Neural progenitor cell (in vitro differentiated cells): ENCODE data around the gene FSCN2. TPM values are rescaled to one million over a fixed set of nuclear protein-coding genes. Genes with fewer than 3 reads are reported as not detected.
A peak's percentile ranks its signal among the peaks of the same experiment; 100 is the strongest.

Experiments used
- DNase-seq: peaks from one replicate; pipeline ENCODE4 v3.0.0-alpha.2; 2016; ENCODE audit warnings: low spot score
- H2AFZ ChIP-seq: fragments of 200-600 bp; sonication (generic); replicated peaks from 2 replicates; pipeline ENCODE4 v1.6.1; 2016; ENCODE audit warnings: antibody characterized with exemption
- H3F3A ChIP-seq: fragments of 200-600 bp; sonication (generic); 2 replicates; pipeline ENCODE4 v1.6.1; 2016; ENCODE audit warnings: antibody characterized with exemption, low read depth
- H3K27ac ChIP-seq: fragments of 200-600 bp; sonication (generic); 2 replicates; pipeline ENCODE4 v1.5.1; 2016; ENCODE audit warnings: mild to moderate bottlenecking
- H3K27me3 ChIP-seq: fragments of 200-600 bp; sonication (generic); 2 replicates; pipeline ENCODE4 v1.6.1; 2016; ENCODE audit warnings: mild to moderate bottlenecking, moderate library complexity
- H3K36me3 ChIP-seq: fragments of 200-600 bp; sonication (generic); 2 replicates; pipeline ENCODE4 v1.5.1; 2016
- H3K4me1 ChIP-seq: fragments of 200-600 bp; sonication (generic); 2 replicates; pipeline ENCODE4 v1.6.1; 2016; ENCODE audit warnings: mixed run types
- H3K4me2 ChIP-seq: fragments of 200-600 bp; sonication (generic); 2 replicates; pipeline ENCODE4 v1.6.1; 2016
- H3K4me3 ChIP-seq: fragments of 200-600 bp; sonication (generic); 2 replicates; pipeline ENCODE4 v1.5.1; 2016
- H3K79me2 ChIP-seq: fragments of 200-600 bp; sonication (generic); 2 replicates; pipeline ENCODE4 v1.6.1; 2016; ENCODE audit warnings: low read depth
- H3K9ac ChIP-seq: fragments of 200-600 bp; sonication (generic); 2 replicates; pipeline ENCODE4 v1.6.1; 2016
- H3K9me3 ChIP-seq: fragments of 200-600 bp; sonication (generic); 2 replicates; pipeline ENCODE4 v1.5.1; 2016; ENCODE audit warnings: low read depth
- H4K20me1 ChIP-seq: fragments of 200-600 bp; sonication (generic); 2 replicates; pipeline ENCODE4 v1.6.1; 2016; ENCODE audit warnings: low read depth
- H3K27ac Mint-ChIP-seq: 3 replicates; pipeline ENCODE4 v1.8.0; 2021; ENCODE audit warnings: mixed read lengths
- H3K27me3 Mint-ChIP-seq: 2 replicates; pipeline ENCODE4 v1.8.0; 2022; ENCODE audit warnings: low read depth, mild to moderate bottlenecking, inconsistent platforms, moderate library complexity, mixed read lengths; ENCODE audit not compliant: insufficient read depth
- H3K36me3 Mint-ChIP-seq: 3 replicates; pipeline ENCODE4 v1.8.0; 2021; ENCODE audit warnings: mixed read lengths
- H3K4me1 Mint-ChIP-seq: 3 replicates; pipeline ENCODE4 v1.8.0; 2021; ENCODE audit warnings: mixed read lengths
- H3K4me3 Mint-ChIP-seq: 3 replicates; pipeline ENCODE4 v1.8.0; 2021; ENCODE audit warnings: mild to moderate bottlenecking, moderate library complexity, mixed read lengths
- H3K9me3 Mint-ChIP-seq: 3 replicates; pipeline ENCODE4 v1.8.0; 2020; ENCODE audit warnings: mixed read lengths
- CTCF ChIP-seq: fragments of 200-600 bp; sonication (generic); IDR thresholded peaks from 2 replicates; pipeline ENCODE4 v1.5.1; 2017; ENCODE audit warnings: antibody characterized with exemption, mild to moderate bottlenecking
- EZH2 ChIP-seq: fragments of 200-600 bp; sonication (generic); IDR thresholded peaks from 2 replicates; pipeline ENCODE4 v1.6.1; 2017; ENCODE audit warnings: antibody characterized with exemption, mild to moderate bottlenecking, moderate library complexity
- EZH2phosphoT487 ChIP-seq: fragments of 200-600 bp; sonication (generic); IDR thresholded peaks from 2 replicates; pipeline ENCODE4 v1.6.1; 2017; ENCODE audit warnings: antibody characterized with exemption
- total RNA-seq: library from RNA; depleted of rRNA; stranded (reverse); fragments of >200 nt; gene quantifications from 2 replicates; pipeline ENCODE4 v1.2.3, GENCODE V29; 2015; ENCODE audit warnings: low replicate concordance

FSCN2 gene
- total RNA-seq, 1 donor from 2014 or later, result not detected

DNA sequence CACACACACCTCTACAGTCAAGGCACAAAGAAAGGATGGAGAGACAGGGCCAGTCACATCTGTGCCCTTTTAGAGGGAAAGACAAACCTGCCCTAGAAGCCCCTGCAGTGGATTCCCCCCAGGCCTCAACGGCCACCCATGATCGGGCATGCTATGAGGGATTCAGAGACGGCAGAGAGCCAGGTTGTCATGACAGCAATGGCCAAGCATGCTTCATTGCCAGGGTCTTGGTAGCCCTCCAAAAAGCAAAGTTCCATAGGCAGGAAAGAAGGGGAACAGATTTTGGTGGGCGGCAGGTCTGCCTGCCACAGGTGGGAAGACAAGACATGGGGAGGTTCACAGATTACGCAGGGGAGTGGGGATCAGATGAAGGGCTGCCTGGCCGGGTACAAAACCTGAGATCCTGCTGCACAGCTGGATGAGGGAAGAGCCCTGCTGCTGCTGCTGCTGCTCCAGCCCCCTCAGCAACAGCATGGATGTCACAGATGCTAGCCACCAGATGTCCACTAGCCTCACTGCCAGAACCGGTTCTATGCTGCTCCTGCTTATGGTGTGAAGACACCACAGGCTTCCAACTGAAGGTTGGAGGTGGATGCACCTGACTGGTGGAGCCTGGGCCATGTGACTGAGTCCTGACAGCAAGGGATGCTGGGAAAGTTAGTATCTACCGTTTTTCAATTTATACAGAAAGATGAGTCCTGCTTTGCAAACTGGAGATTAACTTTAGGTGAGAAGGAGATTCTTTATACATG, 33.4 kb upstream of the FSCN2 start:
- Histone ChIP-seq H3K79me2 (no peaks in the 10 kb centered on the region), H3K9me3 (no peaks in the 10 kb centered on the region), H3F3A (peaks cover 15% of the 10 kb centered on the region), H2AFZ (no peak overlapping the region), H3K27ac (no peak overlapping the region), H4K20me1 (no peaks in the 10 kb centered on the region), H3K4me3 (no peak overlapping the region), H3K4me1 (peaks cover 6% of the 10 kb centered on the region), H3K27me3 (peaks cover 17% of the 10 kb centered on the region), H3K36me3 (no peaks in the 10 kb centered on the region), H3K4me2 (no peak overlapping the region), H3K9ac (no peak overlapping the region)
- Mint-ChIP-seq H3K36me3 (no peaks in the 10 kb centered on the region), H3K27ac (peak overlapping the region; percentile 91), H3K9me3 (no peaks in the 10 kb centered on the region), H3K27me3 (peaks cover 5% of the 10 kb centered on the region), H3K4me1 (peaks cover 34% of the 10 kb centered on the region), H3K4me3 (peak overlapping the region; percentile 19)
- no peak for TF ChIP-seq CTCF
- no peak for TF ChIP-seq EZH2
- TF ChIP-seq EZH2phosphoT487, result no peak
- peak; percentile 10 for DNase-seq

GRCh38 chr17:81498953-81499600, 29.1 kb upstream of the FSCN2 start:
- peak; percentile 0 for DNase-seq
- Histone ChIP-seq H3K9me3 (no peaks in the 10 kb centered on the region), H3K4me1 (no peaks in the 10 kb centered on the region), H2AFZ (no peak overlapping the region), H3K79me2 (no peaks in the 10 kb centered on the region), H3K4me3 (no peak overlapping the region), H3K36me3 (no peaks in the 10 kb centered on the region), H3K27me3 (no peaks in the 10 kb centered on the region), H3K4me2 (no peak overlapping the region), H4K20me1 (no peaks in the 10 kb centered on the region), H3K27ac (no peak overlapping the region), H3K9ac (no peak overlapping the region), H3F3A (no peaks in the 10 kb centered on the region)
- no peak overlapping the region for H3K4me3 Mint-ChIP-seq
- peaks cover 10% of the 10 kb centered on the region for H3K4me1 Mint-ChIP-seq
- no peaks in the 10 kb centered on the region for H3K36me3 Mint-ChIP-seq
- peaks cover 7% of the 10 kb centered on the region for H3K27me3 Mint-ChIP-seq
- no peaks in the 10 kb centered on the region for H3K9me3 Mint-ChIP-seq
- TF ChIP-seq EZH2phosphoT487, result no peak
- TF ChIP-seq EZH2, result no peak
- TF ChIP-seq CTCF, result no peak
- H3K27ac Mint-ChIP-seq, result no peak overlapping the region

- Histone ChIP-seq H3K27ac (no peak overlapping the region), H3K4me2 (no peak overlapping the region), H3K9me3 (no peaks in the 10 kb centered on the region), H3K79me2 (no peaks in the 10 kb centered on the region), H2AFZ (no peak overlapping the region), H3K4me1 (no peaks in the 10 kb centered on the region), H3K27me3 (no peaks in the 10 kb centered on the region), H3K4me3 (no peak overlapping the region), H3K9ac (no peak overlapping the region), H4K20me1 (no peaks in the 10 kb centered on the region), H3F3A (no peaks in the 10 kb centered on the region), H3K36me3 (no peaks in the 10 kb centered on the region)
- H3K27ac Mint-ChIP-seq, result no peak overlapping the region
- no peak overlapping the region for H3K4me3 Mint-ChIP-seq
- peaks cover 7% of the 10 kb centered on the region for H3K4me1 Mint-ChIP-seq
- TF ChIP-seq CTCF, result no peak
- peaks cover 8% of the 10 kb centered on the region for H3K27me3 Mint-ChIP-seq
- H3K9me3 Mint-ChIP-seq, result no peaks in the 10 kb centered on the region
- H3K36me3 Mint-ChIP-seq, result no peaks in the 10 kb centered on the region
- DNase-seq, result peak; percentile 0
These were observed 28.6 kb upstream of the FSCN2 start for GRCh38 chr17:81499601-81499970.
